A549 (cell line): Measurements from ENCODE around the gene STK16. TPM values are rescaled to one million over a fixed set of nuclear protein-coding genes. Genes with fewer than 3 reads are reported as not detected.

Experiments used
- ATAC-seq, 2 experiments: fragments of 200-7000 bp in 1 of 2; fragments of >200 bp in 1 of 2; cut with Nextera tagmentation in 1 of 2; cut with Tn5 transposase in 1 of 2; 3 replicates each; pipeline versions ENCODE4 v1.8.0 to v1.9.1; 2018 to 2020; ENCODE audit warnings: mild to moderate bottlenecking in 1 of 2, moderate library complexity in 1 of 2
- CTCF ChIA-PET: fragments of 300-600 bp; sonication (Branson Sonifier 250); formaldehyde crosslinking; extraction: SDS; loops from one replicate; lab custom pipeline; 2021; ENCODE audit warnings: antibody characterized with exemption, inconsistent platforms; lab: Yijun Ruan, JAX
- POLR2A ChIA-PET: fragments of 350-600 bp; formaldehyde crosslinking; extraction: SDS; loops from one replicate; lab custom pipeline; 2021; ENCODE audit warnings: antibody characterized with exemption, inconsistent platforms; lab: Yijun Ruan, JAX
- DNase-seq, 2 experiments: peaks; one replicate each; pipeline versions ENCODE4 v3.0.0 to v3.0.0-alpha.2; 2011 to 2016; ENCODE audit warnings: low read depth in 1 of 2, low spot score in 1 of 2
- FAIRE-seq: peaks from 2 replicates; lab custom pipeline; 2011; peaks lifted over from hg19 to GRCh38; lab: Jason Lieb, UNC
- H3K27ac ChIP-seq, 2 experiments: fragments of >200 bp; sonication (Bioruptor Twin); formaldehyde crosslinking; 3 replicates each; pipeline ENCODE4 v1.5.1; 2016 to 2017
- H3K4me1 ChIP-seq: fragments of >200 bp; sonication (Bioruptor Twin); formaldehyde crosslinking; 3 replicates; pipeline ENCODE4 v1.6.1; 2016
- H3K4me2 ChIP-seq: fragments of >200 bp; sonication (Bioruptor Twin); formaldehyde crosslinking; 3 replicates; pipeline ENCODE4 v1.6.1; 2016
- H3K4me3 ChIP-seq: fragments of >200 bp; sonication (Bioruptor Twin); formaldehyde crosslinking; 3 replicates; pipeline ENCODE4 v1.5.1; 2016
- H3K9me3 ChIP-seq: fragments of >200 bp; sonication (Bioruptor Twin); formaldehyde crosslinking; 3 replicates; pipeline ENCODE4 v1.6.1; 2016
- CEBPB ChIP-seq, 2 experiments: fragments of >200 bp in 1 of 2; sonication (Bioruptor Twin) in 1 of 2; formaldehyde crosslinking in 1 of 2; IDR thresholded peaks; 2 replicates each; pipeline ENCODE4 v1.6.1; 2012 to 2016
- E2F6 ChIP-seq: IDR thresholded peaks from 2 replicates; pipeline ENCODE4 v1.6.1; 2012; ENCODE audit warnings: low read depth, borderline replicate concordance
- EHMT2 ChIP-seq: fragments of 200-600 bp; sonication (generic); IDR thresholded peaks from 2 replicates; pipeline ENCODE4 v1.6.1; 2016; ENCODE audit warnings: antibody characterized with exemption, low read depth, mild to moderate bottlenecking, moderate library complexity
- ESRRA ChIP-seq: fragments of 150-350 bp; IDR thresholded peaks from 2 replicates; pipeline ENCODE4 v1.6.1; 2014; ENCODE audit warnings: mild to moderate bottlenecking, low read length, borderline replicate concordance
- FOSB ChIP-seq: fragments of 250-450 bp; sonication (Bioruptor Pico); IDR thresholded peaks from 2 replicates; pipeline ENCODE4 v1.5.0; 2020; ENCODE audit warnings: mild to moderate bottlenecking, moderate library complexity
- HDAC2 ChIP-seq: fragments of 200-600 bp; sonication (generic); IDR thresholded peaks from 2 replicates; pipeline ENCODE4 v1.6.1; 2016
- HEYL ChIP-seq: fragments of 250-450 bp; sonication (Bioruptor Pico); IDR thresholded peaks from 2 replicates; pipeline ENCODE4 v1.8.0; 2021; ENCODE audit warnings: mild to moderate bottlenecking, moderate library complexity
- HOXB13 ChIP-seq: fragments of 250-450 bp; sonication (Bioruptor Pico); IDR thresholded peaks from 2 replicates; pipeline ENCODE4 v1.5.0; 2020; ENCODE audit warnings: low read depth, mild to moderate bottlenecking, moderate library complexity
- HOXB5 ChIP-seq: fragments of 250-450 bp; sonication (Bioruptor Pico); IDR thresholded peaks from 2 replicates; pipeline ENCODE4 v1.5.0; 2020; ENCODE audit warnings: mild to moderate bottlenecking, moderate library complexity
- KDM5A ChIP-seq: fragments of 200-600 bp; sonication (generic); IDR thresholded peaks from 2 replicates; pipeline ENCODE4 v1.6.1; 2016; ENCODE audit warnings: antibody characterized with exemption, mild to moderate bottlenecking
- MYC ChIP-seq: IDR thresholded peaks from 2 replicates; pipeline ENCODE4 v1.6.1; 2012; ENCODE audit warnings: mild to moderate bottlenecking, inconsistent platforms, low read length, improper control_type of control experiment, borderline replicate concordance
- POLR2A ChIP-seq: IDR thresholded peaks from 2 replicates; pipeline ENCODE4 v1.6.1; 2012; ENCODE audit warnings: mild to moderate bottlenecking, low read length
- RAD21 ChIP-seq, 2 experiments: fragments of >200 bp in 1 of 2; sonication (Bioruptor Twin) in 1 of 2; formaldehyde crosslinking in 1 of 2; IDR thresholded peaks in 1 of 2; conservative IDR thresholded peaks in 1 of 2; 2 replicates in 1 of 2; 3 replicates in 1 of 2; pipeline ENCODE4 v1.6.1; 2012 to 2018; ENCODE audit warnings: inconsistent platforms in 1 of 2
- RCOR1 ChIP-seq: fragments of 150-350 bp; IDR thresholded peaks from 2 replicates; pipeline ENCODE4 v1.6.1; 2014; ENCODE audit warnings: antibody characterized with exemption, low read length, low read depth
- SMC3 ChIP-seq: fragments of >200 bp; sonication (Bioruptor Twin); formaldehyde crosslinking; IDR thresholded peaks from 3 replicates; pipeline ENCODE4 v1.6.1; 2018; ENCODE audit warnings: inconsistent platforms
- TFCP2L1 ChIP-seq: fragments of 250-450 bp; sonication (Bioruptor Pico); IDR thresholded peaks from 2 replicates; pipeline ENCODE4 v1.5.0; 2021; ENCODE audit warnings: mild to moderate bottlenecking
- ZC3H11A ChIP-seq: fragments of 450-650 bp; IDR thresholded peaks from 2 replicates; pipeline ENCODE4 v1.6.1; 2014; ENCODE audit warnings: antibody characterized with exemption, mild to moderate bottlenecking
- ZNF302 ChIP-seq: fragments of 250-450 bp; sonication (Bioruptor Pico); IDR thresholded peaks from 2 replicates; pipeline ENCODE4 v1.9.0; 2021; ENCODE audit warnings: inconsistent platforms, mild to moderate bottlenecking, moderate library complexity
- ZSCAN20 ChIP-seq: fragments of 250-450 bp; sonication (Bioruptor Pico); IDR thresholded peaks from 2 replicates; pipeline ENCODE4 v1.8.0; 2022; ENCODE audit warnings: mild to moderate bottlenecking, moderate library complexity
- WGBS: methylation state at CpG from one replicate; pipeline ENCODE4 v1.1.6; 2017; ENCODE audit errors: missing lambda C conversion rate; 5-methylcytosine and 5-hydroxymethylcytosine counted together
- polyA plus RNA-seq, 4 experiments: library from polyadenylated mRNA; depleted of rRNA in 3 of 4; stranded (reverse); fragments of >200 nt; fragmentation: RNase III in 1 of 4; extraction: RNeasy Plus Mini Kit Qiagen cat#74134 plus additional on column Dnase treatment in 1 of 4; gene quantifications; 2 replicates in 3 of 4; 3 replicates in 1 of 4; pipeline ENCODE4 v1.2.3, GENCODE V29; 2011 to 2017
- TF ChIP-seq, protein P1 (sequence below): fragments of >200 bp; sonication (Bioruptor Twin); formaldehyde crosslinking; IDR thresholded peaks from 3 replicates; pipeline ENCODE4 v1.6.1; 2016
- TF ChIP-seq, protein P2 (sequence below): fragments of 250-450 bp; sonication (Bioruptor Pico); IDR thresholded peaks from 2 replicates; pipeline ENCODE4 v1.5.0; 2021; ENCODE audit warnings: mild to moderate bottlenecking, moderate library complexity, borderline replicate concordance

Gene STK16
- polyA plus RNA-seq, 2 of the 4 experiments (the other 2 are of a cell fraction) = 37.0 to 43.3 TPM

- DNase-seq (no peak), FAIRE-seq (no peak), ATAC-seq (no peak)
- TF ChIP-seq EHMT2 (no peak), FOSB (CRISPR knock-in tag) (no peak), ZSCAN20 (CRISPR knock-in tag) (no peak), E2F6 (no peak), MYC (no peak), HOXB13 (CRISPR knock-in tag) (no peak), HOXB5 (CRISPR knock-in tag) (no peak), CEBPB (IDR thresholded peaks at IDR 0.05) (no peak), RAD21 (conservative IDR thresholded peaks at IDR 0.05 in 1 of 2, IDR thresholded peaks at IDR 0.05 in 1 of 2) (no peak), HDAC2 (no peak), ZNF302 (CRISPR knock-in tag) (no peak), TFCP2L1 (no peak)
- TF ChIP-seq, protein P1, sequence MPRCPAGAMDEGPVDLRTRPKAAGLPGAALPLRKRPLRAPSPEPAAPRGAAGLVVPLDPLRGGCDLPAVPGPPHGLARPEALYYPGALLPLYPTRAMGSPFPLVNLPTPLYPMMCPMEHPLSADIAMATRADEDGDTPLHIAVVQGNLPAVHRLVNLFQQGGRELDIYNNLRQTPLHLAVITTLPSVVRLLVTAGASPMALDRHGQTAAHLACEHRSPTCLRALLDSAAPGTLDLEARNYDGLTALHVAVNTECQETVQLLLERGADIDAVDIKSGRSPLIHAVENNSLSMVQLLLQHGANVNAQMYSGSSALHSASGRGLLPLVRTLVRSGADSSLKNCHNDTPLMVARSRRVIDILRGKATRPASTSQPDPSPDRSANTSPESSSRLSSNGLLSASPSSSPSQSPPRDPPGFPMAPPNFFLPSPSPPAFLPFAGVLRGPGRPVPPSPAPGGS = no peak
- TF ChIP-seq, protein P2, sequence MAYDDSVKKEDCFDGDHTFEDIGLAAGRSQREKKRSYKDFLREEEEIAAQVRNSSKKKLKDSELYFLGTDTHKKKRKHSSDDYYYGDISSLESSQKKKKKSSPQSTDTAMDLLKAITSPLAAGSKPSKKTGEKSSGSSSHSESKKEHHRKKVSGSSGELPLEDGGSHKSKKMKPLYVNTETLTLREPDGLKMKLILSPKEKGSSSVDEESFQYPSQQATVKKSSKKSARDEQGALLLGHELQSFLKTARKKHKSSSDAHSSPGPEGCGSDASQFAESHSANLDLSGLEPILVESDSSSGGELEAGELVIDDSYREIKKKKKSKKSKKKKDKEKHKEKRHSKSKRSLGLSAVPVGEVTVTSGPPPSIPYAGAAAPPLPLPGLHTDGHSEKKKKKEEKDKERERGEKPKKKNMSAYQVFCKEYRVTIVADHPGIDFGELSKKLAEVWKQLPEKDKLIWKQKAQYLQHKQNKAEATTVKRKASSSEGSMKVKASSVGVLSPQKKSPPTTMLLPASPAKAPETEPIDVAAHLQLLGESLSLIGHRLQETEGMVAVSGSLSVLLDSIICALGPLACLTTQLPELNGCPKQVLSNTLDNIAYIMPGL (CRISPR knock-in tag) = no peak
- CTCF ChIA-PET = interaction anchor here (0.9 to 8.6 kb wide), 5 partner anchors 39 to 208 kb away, joined by 3 to 56 read pairs (median 5); no protein-coding TSS in a partner anchor
- 94% methylated on average over 24 of the region's 24 CpGs for WGBS
- Histone ChIP-seq H3K4me1 (peaks cover 17% of the 10 kb centered on the region), H3K9me3 (no peaks in the 10 kb centered on the region), H3K4me2 (no peak overlapping the region), H3K27ac (no peak overlapping the region), H3K4me3 (no peak overlapping the region)
- POLR2A ChIA-PET = no interaction called here
These were observed 34.9 kb upstream of the STK16 start for GRCh38 chr2:219210196-219210885.

- WGBS = 97% methylated on average over 6 of the region's 9 CpGs
- ATAC-seq (no peak), FAIRE-seq (no peak), DNase-seq (no peak)
- Histone ChIP-seq H3K9me3 (no peaks in the 10 kb centered on the region), H3K4me3 (no peak overlapping the region), H3K4me2 (no peak overlapping the region), H3K4me1 (peaks cover 21% of the 10 kb centered on the region), H3K27ac (no peak overlapping the region)
- TF ChIP-seq KDM5A (no peak), ZC3H11A (no peak), RAD21 (conservative IDR thresholded peaks at IDR 0.05 in 1 of 2, IDR thresholded peaks at IDR 0.05 in 1 of 2) (no peak), HEYL (CRISPR knock-in tag) (no peak), POLR2A (no peak), EHMT2 (no peak), RCOR1 (no peak), ESRRA (no peak), SMC3 (no peak)
- ChIA-PET CTCF (interaction anchor here (0.6 to 8.6 kb wide), 10 partner anchors 14 to 88 kb away, joined by 3 to 56 read pairs (median 4); partner anchors contain the start of gene NHEJ1), POLR2A (no interaction called here)
These were observed 34.4 kb upstream of the STK16 start for GRCh38 chr2:219210886-219211362.
